Neuronal stem cell (in vitro differentiated cells): ENCODE measurements around the gene SPATA1.

Source experiments
- DNase-seq: peaks from one replicate; pipeline ENCODE4 v3.0.0-alpha.2; 2013; ENCODE audit warnings: low spot score
- H2AFZ ChIP-seq: one replicate; pipeline ENCODE4 v1.6.1; 2013; ENCODE audit warnings: mild to moderate bottlenecking, low read length, inconsistent platforms
- H2AK5ac ChIP-seq: 2 replicates; pipeline ENCODE4 v1.6.1; 2013; ENCODE audit warnings: low read depth, mild to moderate bottlenecking, inconsistent platforms, low read length, moderate library complexity, mixed read lengths
- H2BK120ac ChIP-seq: 2 replicates; pipeline ENCODE4 v1.6.1; 2013; ENCODE audit warnings: low read depth, mild to moderate bottlenecking, inconsistent platforms, low read length, moderate library complexity, mixed read lengths
- H2BK12ac ChIP-seq: one replicate; pipeline ENCODE4 v1.6.1; 2013; ENCODE audit warnings: low read length, inconsistent platforms
- H2BK15ac ChIP-seq: 2 replicates; pipeline ENCODE4 v1.6.1; 2013; ENCODE audit warnings: mild to moderate bottlenecking, low read length, inconsistent platforms, mixed read lengths
- H2BK5ac ChIP-seq: one replicate; pipeline ENCODE4 v1.6.1; 2013; ENCODE audit warnings: inconsistent platforms, mild to moderate bottlenecking, low read length, moderate library complexity
- H3K14ac ChIP-seq: one replicate; pipeline ENCODE4 v1.6.1; 2013; ENCODE audit warnings: low read length, inconsistent platforms
- H3K18ac ChIP-seq: 2 replicates; pipeline ENCODE4 v1.6.1; 2013; ENCODE audit warnings: low read length, inconsistent platforms
- H3K23ac ChIP-seq: 2 replicates; pipeline ENCODE4 v1.6.1; 2013; ENCODE audit warnings: low read depth, mild to moderate bottlenecking, mixed read lengths, low read length, inconsistent platforms; ENCODE audit not compliant: poor library complexity
- H3K27ac ChIP-seq: replicated peaks from 3 replicates; pipeline ENCODE4 v1.5.1; 2013; ENCODE audit warnings: low read length, inconsistent platforms
- H3K27me3 ChIP-seq, 3 experiments: 2 replicates each; pipeline ENCODE4 v1.6.1; 2013; ENCODE audit warnings: low read length in 3 of 3, mild to moderate bottlenecking in 2 of 3, inconsistent platforms in 1 of 3, low read depth in 1 of 3, mixed read lengths in 1 of 3, moderate library complexity in 1 of 3; ENCODE audit not compliant: control insufficient read depth in 3 of 3, insufficient read depth in 3 of 3
- H3K36me3 ChIP-seq, 2 donors: replicated peaks in 1 of 2; 2 replicates each; pipeline ENCODE4 v1.6.1; 2013; ENCODE audit warnings: low read length in 2 of 2; ENCODE audit not compliant: control insufficient read depth in 2 of 2, insufficient read depth in 2 of 2
- H3K4ac ChIP-seq: 2 replicates; pipeline ENCODE4 v1.6.1; 2013; ENCODE audit warnings: inconsistent platforms, mild to moderate bottlenecking, low read length, moderate library complexity
- H3K4me1 ChIP-seq, 2 donors: 1 replicate in 1 of 2; 2 replicates in 1 of 2; pipeline ENCODE4 v1.6.1; 2013; ENCODE audit warnings: low read length in 2 of 2, low read depth in 1 of 2; ENCODE audit not compliant: control insufficient read depth in 2 of 2, insufficient read depth in 1 of 2
- H3K4me2 ChIP-seq: one replicate; pipeline ENCODE4 v1.6.1; 2013; ENCODE audit warnings: mild to moderate bottlenecking, low read length, inconsistent platforms; ENCODE audit not compliant: insufficient read depth, poor library complexity, severe bottlenecking
- H3K4me3 ChIP-seq, 2 donors: 2 replicates each; pipeline ENCODE4 v1.5.1; 2013; ENCODE audit warnings: low read length in 2 of 2, mild to moderate bottlenecking in 2 of 2, inconsistent platforms in 1 of 2, moderate library complexity in 1 of 2
- H3K79me1 ChIP-seq: one replicate; pipeline ENCODE4 v1.6.1; 2013; ENCODE audit warnings: low read depth, mild to moderate bottlenecking, inconsistent platforms, low read length, moderate library complexity
- H3K9ac ChIP-seq: one replicate; pipeline ENCODE4 v1.6.1; 2013; ENCODE audit warnings: mild to moderate bottlenecking, low read depth, low read length, inconsistent platforms; ENCODE audit not compliant: poor library complexity
- H3K9me3 ChIP-seq, 2 donors: replicated peaks in 1 of 2; 2 replicates each; pipeline versions ENCODE3 to v1.6.1; 2013; ENCODE audit warnings: low read length in 2 of 2, mild to moderate bottlenecking in 2 of 2, inconsistent platforms in 1 of 2, low read depth in 1 of 2, mixed read lengths in 1 of 2, moderate library complexity in 1 of 2; ENCODE audit not compliant: control insufficient read depth in 2 of 2, insufficient read depth in 1 of 2
- H4K8ac ChIP-seq: one replicate; pipeline ENCODE4 v1.6.1; 2013; ENCODE audit warnings: low read depth, mild to moderate bottlenecking, inconsistent platforms, low read length, moderate library complexity
- H4K91ac ChIP-seq: one replicate; pipeline ENCODE4 v1.6.1; 2013; ENCODE audit warnings: low read length, low read depth, mild to moderate bottlenecking, inconsistent platforms; ENCODE audit not compliant: poor library complexity
- WGBS, 2 donors: extraction: QIAGEN DNeasy Blood & Tissue Kit; methylation state at CpG; one replicate each; pipeline ENCODE4 v1.1.7; 2013; ENCODE audit warnings: missing lambda C conversion rate in 2 of 2, mixed read lengths in 1 of 2; ENCODE audit not compliant: insufficient read length in 2 of 2, insufficient replicate concordance in 1 of 2; ENCODE audit errors: extremely low coverage in 2 of 2; 5-methylcytosine and 5-hydroxymethylcytosine counted together

Gene SPATA1

DNA sequence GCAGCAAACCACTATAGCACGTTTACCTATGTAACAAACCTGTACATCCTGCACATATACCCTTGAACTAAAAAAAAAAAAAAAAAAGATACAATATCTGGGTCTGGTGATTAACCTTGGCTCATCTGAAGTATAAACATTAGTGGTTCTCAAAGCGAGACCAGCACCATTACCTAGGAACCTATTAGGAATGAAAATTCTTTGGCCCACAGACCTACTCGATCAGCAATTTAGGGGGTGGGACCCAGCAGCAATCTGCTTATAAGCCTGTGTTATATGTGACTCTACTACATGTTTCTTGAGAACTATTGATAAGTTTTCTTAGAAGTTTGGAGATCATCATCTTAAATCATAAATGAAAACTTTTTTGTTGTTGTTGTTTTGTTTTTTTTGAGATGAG, 9.7 kb upstream of the SPATA1 start:
- H3K36me3 ChIP-seq, result peaks cover 5 to 100% of the 10 kb centered on the region in 2 donors
- no peak for DNase-seq

DNA sequence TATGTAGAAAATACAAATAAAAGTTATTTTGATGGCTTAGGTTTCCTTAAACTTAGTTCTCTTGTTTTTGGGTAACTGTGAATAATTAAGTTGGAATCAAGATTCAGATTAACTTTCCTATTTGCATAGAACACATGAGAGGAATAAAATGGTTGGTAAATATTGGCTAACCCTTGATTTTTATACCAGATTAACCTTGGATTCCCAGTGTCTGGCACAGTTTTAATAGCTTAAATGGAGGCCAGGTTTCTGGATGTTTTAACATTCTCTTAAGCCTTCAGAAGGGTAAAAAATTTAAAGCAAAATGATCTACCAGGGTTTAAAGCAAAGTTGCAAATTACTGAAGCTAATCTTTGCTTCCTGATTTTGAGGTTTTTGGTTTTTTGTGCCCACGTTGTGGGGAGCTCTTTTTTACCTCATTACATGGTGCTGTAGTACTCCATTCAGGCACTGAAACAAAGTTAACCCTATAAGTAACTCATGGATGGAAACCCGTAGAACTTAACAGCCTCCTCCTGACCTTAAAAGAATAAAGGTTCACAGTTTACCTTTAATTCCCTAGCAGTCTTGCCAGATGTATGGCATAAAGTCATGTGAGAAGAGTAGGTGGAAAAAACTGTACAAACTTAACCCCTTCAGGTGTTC, 8.4 kb upstream of the SPATA1 start:
- Histone ChIP-seq H3K4me2 (no peak overlapping the region), H2AK5ac (no peak overlapping the region), H2AFZ (no peak overlapping the region), H3K23ac (no peak overlapping the region), H3K4ac (no peak overlapping the region), H3K18ac (no peak overlapping the region), H3K14ac (no peak overlapping the region), H3K79me1 (no peaks in the 10 kb centered on the region), H3K27me3 (no peaks in the 10 kb centered on the region), H2BK12ac (no peak overlapping the region), H2BK15ac (no peak overlapping the region), H3K4me3 (no peak overlapping the region), H2BK5ac (no peak overlapping the region), H2BK120ac (no peak overlapping the region), H3K9me3 (no peaks in the 10 kb centered on the region), H4K91ac (no peak overlapping the region), H4K8ac (no peak overlapping the region), H3K27ac (no peak overlapping the region), H3K4me1 (no peaks in the 10 kb centered on the region), H3K36me3 (peaks cover 4 to 95% of the 10 kb centered on the region in 2 donors), H3K9ac (no peak overlapping the region)
- DNase-seq, result no peak
- no CpG with 5 or more reads among the region's 2 CpGs for WGBS, 2 donors

More for the DNA sequence above, 9.7 kb upstream of the SPATA1 start:
- Histone ChIP-seq H4K91ac (no peak overlapping the region), H3K27me3 (no peaks in the 10 kb centered on the region), H3K4me3 (no peak overlapping the region), H2BK120ac (no peak overlapping the region), H3K4me1 (no peaks in the 10 kb centered on the region), H3K9ac (no peak overlapping the region), H3K4ac (no peak overlapping the region), H2BK15ac (no peak overlapping the region), H2AK5ac (no peak overlapping the region), H3K9me3 (no peaks in the 10 kb centered on the region), H3K18ac (no peak overlapping the region), H2BK12ac (no peak overlapping the region), H3K4me2 (no peak overlapping the region), H3K79me1 (peaks cover 1% of the 10 kb centered on the region), H2AFZ (no peak overlapping the region), H3K23ac (no peak overlapping the region), H3K14ac (no peak overlapping the region), H2BK5ac (no peak overlapping the region), H3K27ac (no peak overlapping the region), H4K8ac (no peak overlapping the region)
- no CpG with 5 or more reads among the region's 3 CpGs for WGBS, 2 donors

DNA sequence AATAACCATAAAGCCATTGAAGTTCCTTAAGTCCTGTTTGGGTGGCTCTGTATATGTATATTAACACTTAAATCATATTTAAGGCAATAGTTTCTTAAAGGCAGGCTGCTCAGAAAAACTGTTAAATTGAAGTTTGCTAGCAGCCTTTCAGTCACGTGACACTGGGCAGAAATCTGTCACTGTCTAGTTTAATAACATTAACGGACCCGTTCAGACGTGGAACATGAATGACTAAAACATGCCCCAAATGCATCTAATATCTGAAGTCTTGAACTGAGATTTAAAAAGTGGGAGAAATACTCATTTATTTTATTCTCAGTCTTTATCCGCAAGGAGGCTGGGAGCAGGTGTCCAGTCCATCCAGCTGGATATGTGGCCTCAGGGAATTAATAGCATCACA, 3.3 kb upstream of the SPATA1 start:
- DNase-seq, result no peak
- Histone ChIP-seq H3K36me3 (peaks cover 4 to 50% of the 10 kb centered on the region in 2 donors), H3K27me3 (no peaks in the 10 kb centered on the region), H2AFZ (no peak overlapping the region), H3K79me1 (no peaks in the 10 kb centered on the region), H3K14ac (no peak overlapping the region), H3K4me2 (no peak overlapping the region), H3K4me1 (peaks cover 0 to 9% of the 10 kb centered on the region in 2 donors), H3K27ac (no peak overlapping the region), H4K8ac (no peak overlapping the region), H2AK5ac (no peak overlapping the region), H3K4ac (no peak overlapping the region), H3K9me3 (no peaks in the 10 kb centered on the region), H4K91ac (no peak overlapping the region), H2BK12ac (no peak overlapping the region), H3K9ac (no peak overlapping the region), H2BK120ac (no peak overlapping the region), H2BK15ac (no peak overlapping the region), H3K23ac (no peak overlapping the region), H3K4me3 (no peak overlapping the region), H3K18ac (no peak overlapping the region), H2BK5ac (no peak overlapping the region)
- no CpG with 5 or more reads among the region's 5 CpGs for WGBS, 2 donors

DNA sequence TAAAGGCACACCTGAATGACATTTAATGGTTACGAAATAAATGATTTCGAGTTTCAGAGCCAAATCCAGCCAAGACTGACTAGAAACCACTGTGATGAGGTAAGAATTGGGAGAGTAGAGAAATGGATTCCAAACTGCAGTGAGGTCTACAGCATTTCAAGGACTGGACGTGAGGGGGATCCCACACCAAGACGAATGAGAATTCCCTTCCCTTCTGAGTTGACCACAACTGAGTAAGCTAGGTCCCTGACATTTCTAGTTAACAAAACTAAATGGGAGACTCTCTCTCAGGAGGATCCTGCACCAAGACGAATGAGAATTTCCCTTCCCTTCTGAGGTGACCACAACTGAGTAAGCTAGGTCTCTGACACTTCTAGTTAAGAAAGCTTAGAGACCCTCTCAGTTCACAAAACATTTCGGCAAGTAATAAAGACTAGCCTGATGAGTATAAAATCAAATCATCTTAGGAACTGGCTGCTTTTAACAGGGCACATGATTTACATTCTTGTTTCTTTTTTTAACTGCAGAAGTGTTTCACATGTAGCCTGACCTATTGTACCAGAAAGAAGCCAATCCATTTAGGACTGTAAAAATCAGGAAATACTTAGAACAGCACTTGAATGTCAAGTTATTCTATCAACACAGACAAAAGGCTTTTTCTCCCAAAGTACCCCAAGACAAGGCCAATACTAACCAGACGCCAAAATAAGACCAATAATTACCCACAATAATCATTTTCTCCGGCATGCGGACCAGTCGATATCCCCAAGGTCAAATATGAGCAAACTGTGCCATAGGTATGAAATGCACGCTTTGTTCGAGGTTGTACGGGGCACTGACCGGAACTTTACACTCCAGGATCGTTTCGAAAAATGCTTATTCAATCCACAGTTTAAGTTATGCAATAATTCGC, 1.4 kb upstream of the SPATA1 start:
- H4K91ac ChIP-seq, result no peak overlapping the region
- H3K23ac ChIP-seq, result no peak overlapping the region
- DNase-seq, result no peak
- peaks cover 0 to 10% of the 10 kb centered on the region in 2 donors for H3K9me3 ChIP-seq
- no peaks in the 10 kb centered on the region for H3K27me3 ChIP-seq
- peaks cover 0 to 9% of the 10 kb centered on the region in 2 donors for H3K4me1 ChIP-seq
- H4K8ac ChIP-seq, result no peak overlapping the region
- peaks cover 2 to 31% of the 10 kb centered on the region in 2 donors for H3K36me3 ChIP-seq
- no peak overlapping the region for H3K9ac ChIP-seq
- H3K79me1 ChIP-seq, result no peaks in the 10 kb centered on the region
- peak overlapping the region; percentile 90 to 92 for H3K4me3 ChIP-seq
- H3K14ac ChIP-seq, result no peak overlapping the region
- H2BK15ac ChIP-seq, result no peak overlapping the region
- H2BK120ac ChIP-seq, result no peak overlapping the region
- H3K4me2 ChIP-seq, result peak overlapping the region; percentile 75
- no CpG with 5 or more reads among the region's 17 CpGs for WGBS, 2 donors
- no peak overlapping the region for H2AK5ac ChIP-seq
- no peak overlapping the region for H2BK5ac ChIP-seq
- no peak overlapping the region for H2BK12ac ChIP-seq
- peak overlapping the region; percentile 98 for H2AFZ ChIP-seq
- H3K18ac ChIP-seq, result no peak overlapping the region
- H3K4ac ChIP-seq, result no peak overlapping the region
- no peak overlapping the region for H3K27ac ChIP-seq
